ENCODE results near the gene CHD1. TPM values are rescaled to one million over a fixed set of nuclear protein-coding genes. Genes with fewer than 3 reads are reported as not detected.

CHD1 gene
- total RNA-seq, 1 donor from 2014 or later: 35.5 TPM

GRCh38 chr5:98916540-98916939 is 12.3 kb downstream of the CHD1 start:
- Histone ChIP-seq H3K9me3 (no peaks in the 10 kb centered on the region), H3K36me3 (peaks cover 8 to 11% of the 10 kb centered on the region in 2 donors), H3K4me3 (no peak overlapping the region), H3K27me3 (no peaks in the 10 kb centered on the region), H3K4me1 (no peaks in the 10 kb centered on the region), H3K27ac (no peak overlapping the region)
- intact Hi-C loops (cut with DNase I): no loop called here
- no peak for DNase-seq (ENCODE audit: low spot score in 2 of 2)
- TF ChIP-seq CTCF (IDR thresholded peaks at IDR 0.05): no peak

GRCh38 chr5:98913911-98914310 is 14.9 kb downstream of the CHD1 start:
- peaks cover 0 to 4% of the 10 kb centered on the region in 2 donors for H3K36me3 ChIP-seq
- TF ChIP-seq CTCF (IDR thresholded peaks at IDR 0.05): no peak
- no peak overlapping the region for H3K27ac ChIP-seq
- H3K4me3 ChIP-seq: no peak overlapping the region
- no peaks in the 10 kb centered on the region for H3K4me1 ChIP-seq
- H3K9me3 ChIP-seq: no peaks in the 10 kb centered on the region
- no peaks in the 10 kb centered on the region for H3K27me3 ChIP-seq
- intact Hi-C loops (cut with DNase I): no loop called here
- no peak for DNase-seq (ENCODE audit: low spot score in 2 of 2)

- no peaks in the 10 kb centered on the region for H3K27me3 ChIP-seq
- no peak for DNase-seq (ENCODE audit: low spot score in 2 of 2)
- H3K36me3 ChIP-seq: no peaks in the 10 kb centered on the region
- no peaks in the 10 kb centered on the region for H3K4me1 ChIP-seq
- no peak for TF ChIP-seq CTCF (IDR thresholded peaks at IDR 0.05)
- no peaks in the 10 kb centered on the region for H3K9me3 ChIP-seq
- intact Hi-C loops (cut with DNase I): no loop called here
- no peak overlapping the region for H3K4me3 ChIP-seq
- H3K27ac ChIP-seq: no peak overlapping the region
Observed at GRCh38 chr5:98911280-98912040, 17.3 kb downstream of the CHD1 start.

- no peaks in the 10 kb centered on the region for H3K9me3 ChIP-seq
- no peak overlapping the region for H3K27ac ChIP-seq
- no peak for DNase-seq (ENCODE audit: low spot score in 2 of 2)
- H3K4me3 ChIP-seq: no peak overlapping the region
- H3K27me3 ChIP-seq: no peaks in the 10 kb centered on the region
- H3K4me1 ChIP-seq: no peaks in the 10 kb centered on the region
- no peak for TF ChIP-seq CTCF (IDR thresholded peaks at IDR 0.05)
- intact Hi-C loops (cut with DNase I): loop anchor here (10.0 kb wide), 1 partner anchor 155 kb away; no protein-coding TSS in a partner anchor
- H3K36me3 ChIP-seq: peaks cover 0 to 2% of the 10 kb centered on the region in 2 donors
Observed at GRCh38 chr5:98909363-98909762, 19.4 kb downstream of the CHD1 start.

GRCh38 chr5:98907951-98908350 is 20.9 kb downstream of the CHD1 start:
- no peak overlapping the region for H3K27ac ChIP-seq
- H3K9me3 ChIP-seq: no peaks in the 10 kb centered on the region
- H3K4me1 ChIP-seq: no peaks in the 10 kb centered on the region
- H3K36me3 ChIP-seq: peaks cover 3 to 12% of the 10 kb centered on the region in 2 donors
- H3K27me3 ChIP-seq: no peaks in the 10 kb centered on the region
- no peak for DNase-seq (ENCODE audit: low spot score in 2 of 2)
- intact Hi-C loops (cut with DNase I): loop anchor here (10.0 kb wide), 1 partner anchor 157 kb away; no protein-coding TSS in a partner anchor
- no peak for TF ChIP-seq CTCF (IDR thresholded peaks at IDR 0.05)
- no peak overlapping the region for H3K4me3 ChIP-seq

Data from ascending aorta (tissue), 2 donors.